Measurements from ENCODE around the gene LCNL1.

DNA sequence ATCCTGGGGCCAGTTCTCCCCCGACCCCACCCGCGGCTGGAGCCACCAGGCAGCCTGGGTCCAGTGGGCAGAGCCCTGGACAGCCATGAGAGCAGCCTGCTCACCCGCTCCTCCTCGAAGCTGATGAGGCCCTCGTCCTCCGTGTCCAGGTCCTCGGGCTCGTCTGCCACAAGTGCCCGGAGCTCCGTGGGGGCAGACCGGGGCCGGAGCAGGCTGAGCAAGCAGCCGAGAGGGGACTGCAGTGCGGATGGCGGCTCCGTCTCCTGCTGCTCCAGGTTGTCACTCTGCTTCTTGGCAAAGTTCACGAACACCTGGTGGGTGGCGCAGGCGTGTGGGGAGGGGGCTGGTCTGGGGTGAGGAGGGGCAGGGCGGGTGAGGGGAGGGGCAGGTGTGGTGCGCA lies 25.5 kb downstream of the LCNL1 start:
- TF ChIP-seq POLR2A (IDR thresholded peaks at IDR 0.05; ENCODE audit: low read length) (no peak), GATA1 (IDR thresholded peaks at IDR 0.05; ENCODE audit: low read depth, low read length) (no peak)
